Adipocyte (in vitro differentiated cells): ENCODE results near the gene IL3RA.
A peak's percentile ranks its signal among the peaks of the same experiment; 100 is the strongest.
"Not testable (repeated sequence)": the region's sequence is repeated elsewhere in the genome, so short reads cannot be mapped to it uniquely, and the experiment has no call there.

Experiments
- DNase-seq: peaks from one replicate; pipeline ENCODE4 v3.0.0-alpha.2; 2015; ENCODE audit warnings: low read depth
- H3K27me3 ChIP-seq: replicated peaks from 2 replicates; pipeline ENCODE4 v1.7.0; 2013; ENCODE audit warnings: mild to moderate bottlenecking, low read length, moderate library complexity; ENCODE audit not compliant: control insufficient read depth, insufficient read depth
- H3K36me3 ChIP-seq: 2 replicates; pipeline ENCODE4 v1.7.0; 2013; ENCODE audit warnings: low read length, mild to moderate bottlenecking, moderate library complexity; ENCODE audit not compliant: control insufficient read depth, insufficient read depth, severe bottlenecking
- H3K4me1 ChIP-seq: 2 replicates; pipeline ENCODE4 v1.7.0; 2013; ENCODE audit warnings: mild to moderate bottlenecking, low read length, moderate library complexity; ENCODE audit not compliant: control insufficient read depth, insufficient read depth
- H3K4me3 ChIP-seq: 2 replicates; pipeline ENCODE4 v1.7.0; 2013; ENCODE audit warnings: mild to moderate bottlenecking, low read length, moderate library complexity
- H3K9ac ChIP-seq: 2 replicates; pipeline ENCODE4 v1.7.0; 2013; ENCODE audit warnings: mild to moderate bottlenecking, low read length, moderate library complexity
- H3K9me3 ChIP-seq: 2 replicates; pipeline ENCODE4 v1.7.0; 2013; ENCODE audit warnings: mild to moderate bottlenecking, low read length, moderate library complexity; ENCODE audit not compliant: control insufficient read depth

The IL3RA gene

DNA sequence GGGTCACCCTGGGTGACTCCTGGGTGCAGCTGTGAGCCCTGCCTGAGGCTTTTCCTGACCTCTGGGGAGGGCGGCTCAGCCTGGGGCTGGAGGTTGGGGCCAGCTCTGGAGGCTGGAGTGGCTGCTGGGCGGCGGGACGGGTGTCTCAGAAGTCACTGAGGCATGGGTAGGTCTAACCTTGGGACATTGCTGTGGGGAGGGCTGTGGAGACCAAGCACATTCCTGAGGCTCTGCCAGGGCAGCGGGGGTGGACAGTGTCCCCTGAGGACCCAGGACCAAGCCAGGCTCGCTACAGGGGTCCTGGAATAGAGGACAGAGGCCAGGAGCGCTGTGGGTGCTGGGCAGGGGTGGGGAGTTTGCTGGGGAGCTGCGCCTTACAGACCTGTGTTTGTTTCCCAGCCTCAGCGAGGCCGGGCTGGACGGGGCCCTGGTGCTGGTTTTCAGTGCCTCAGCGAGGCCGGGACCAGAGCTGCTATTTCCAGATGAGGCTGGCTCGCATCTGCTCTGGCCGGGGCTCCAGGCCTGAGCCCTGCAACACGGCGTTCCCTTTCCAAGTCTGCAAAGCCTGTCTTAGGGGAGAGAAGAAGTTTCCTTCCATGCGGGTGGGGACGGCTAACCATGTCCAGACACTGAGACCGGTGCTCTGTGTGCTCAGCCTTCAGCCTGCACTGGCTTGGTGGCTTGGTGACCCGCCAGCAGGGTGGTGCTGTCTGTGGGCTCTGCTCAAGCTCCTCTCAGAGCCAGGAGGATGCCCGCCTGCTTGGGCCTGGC is 58.3 kb downstream of the IL3RA start:
- Histone ChIP-seq H3K4me1 (peaks cover 31% of the 10 kb centered on the region), H3K4me3 (peak overlapping the region; percentile 89), H3K36me3 (peaks cover 17% of the 10 kb centered on the region), H3K27me3 (no peaks in the 10 kb centered on the region), H3K9me3 (no peaks in the 10 kb centered on the region), H3K9ac (peak overlapping the region; percentile 94)
- no peak for DNase-seq

DNA sequence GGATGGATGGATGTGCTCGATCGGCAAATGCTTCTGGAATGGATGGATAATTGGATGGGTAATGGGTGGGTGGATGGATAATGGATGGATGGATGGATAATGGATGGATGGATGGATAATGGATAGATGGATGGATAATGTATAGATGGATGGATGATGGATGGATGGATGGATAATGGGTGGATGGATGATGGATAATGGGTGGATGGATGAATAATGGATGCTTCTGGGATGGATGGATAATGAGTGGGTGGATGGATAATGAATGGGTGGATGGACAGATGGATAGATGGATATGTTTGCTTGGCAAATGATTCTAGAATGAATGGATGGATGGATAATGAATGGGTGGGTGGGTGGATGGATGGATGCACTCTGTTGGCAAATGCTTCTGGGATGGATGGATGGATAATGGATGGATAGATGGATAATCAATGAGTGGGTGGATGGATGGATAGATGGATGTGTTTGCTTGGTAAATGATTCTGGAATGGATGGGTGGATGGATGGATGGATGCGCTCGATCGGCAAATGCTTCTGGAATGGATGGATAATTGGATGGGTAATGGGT is 59.1 kb downstream of the IL3RA start:
- Histone ChIP-seq H3K9ac (peak overlapping the region; percentile 94), H3K36me3 (peaks cover 14% of the 10 kb centered on the region), H3K4me1 (peaks cover 22% of the 10 kb centered on the region), H3K4me3 (peak overlapping the region; percentile 89), H3K9me3 (no peaks in the 10 kb centered on the region), H3K27me3 (no peaks in the 10 kb centered on the region)
- DNase-seq, result no peak

DNA sequence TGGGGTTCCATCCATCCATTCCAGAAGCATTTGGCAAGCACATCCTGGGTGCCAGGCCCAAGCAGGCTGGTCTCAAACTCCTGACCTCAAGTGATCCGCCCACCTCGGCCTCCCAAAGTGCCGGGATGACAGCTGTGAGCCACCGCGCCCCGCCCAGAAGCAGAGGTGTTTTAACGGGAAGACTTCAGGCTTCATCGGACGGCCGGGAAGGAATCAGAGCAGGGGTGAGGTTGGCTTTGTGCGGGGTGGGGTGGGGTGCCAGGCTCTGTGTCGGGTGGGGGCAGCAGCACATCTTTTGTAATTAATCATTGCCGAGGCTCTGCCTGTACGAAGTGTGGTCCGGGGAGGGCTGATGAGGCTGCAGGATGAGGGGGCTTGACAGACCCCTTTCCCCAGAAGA is 60.4 kb downstream of the IL3RA start:
- Histone ChIP-seq H3K9me3 (no peaks in the 10 kb centered on the region), H3K4me1 (peaks cover 20% of the 10 kb centered on the region), H3K9ac (no peak overlapping the region), H3K4me3 (no peak overlapping the region), H3K36me3 (peaks cover 12% of the 10 kb centered on the region), H3K27me3 (no peaks in the 10 kb centered on the region)
- no peak for DNase-seq

DNA sequence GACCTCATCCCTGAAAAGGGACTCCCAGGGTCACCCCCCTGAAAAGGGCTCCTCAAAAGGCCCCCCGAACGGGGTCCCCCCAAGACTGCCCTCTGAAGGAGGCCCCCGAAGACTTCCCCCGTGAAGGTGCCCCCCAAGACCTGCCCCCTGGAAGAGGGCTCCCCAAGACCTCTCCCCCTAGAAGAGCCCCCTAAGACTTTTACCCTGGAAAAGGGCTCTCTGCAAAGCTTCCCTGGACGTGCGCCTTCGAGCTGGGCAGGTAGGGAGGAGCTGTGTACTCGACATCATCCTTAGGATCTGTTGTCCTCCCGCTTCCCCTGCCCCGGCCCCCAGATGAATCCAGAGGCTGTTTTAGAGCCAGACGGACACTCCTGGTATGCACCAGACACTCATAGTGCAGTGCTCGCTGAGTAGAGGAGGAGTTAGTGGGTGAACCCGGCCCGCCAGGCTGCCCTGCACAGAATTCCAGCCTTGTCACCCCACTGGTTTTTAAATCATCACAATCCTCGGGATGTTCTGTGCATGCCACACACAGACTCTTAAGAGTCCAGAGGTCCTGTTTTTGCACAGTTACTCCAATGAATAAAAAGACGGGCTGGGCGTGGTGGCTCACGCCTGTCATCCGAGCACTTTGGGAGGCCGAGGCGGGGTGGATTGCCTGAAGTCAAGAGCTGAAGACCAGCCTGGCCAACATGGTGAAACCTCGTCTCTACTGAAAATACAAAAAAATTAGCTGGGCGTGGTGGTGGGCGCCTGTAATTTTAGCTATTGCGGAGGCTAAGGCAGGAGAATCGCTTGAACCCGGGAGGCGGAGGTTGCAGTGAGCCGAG is 61.1 kb downstream of the IL3RA start:
- Histone ChIP-seq H3K27me3 (no peaks in the 10 kb centered on the region), H3K9me3 (no peaks in the 10 kb centered on the region), H3K4me3 (no peak overlapping the region), H3K36me3 (peaks cover 12% of the 10 kb centered on the region), H3K9ac (no peak overlapping the region), H3K4me1 (peaks cover 20% of the 10 kb centered on the region)
- DNase-seq, result no peak

DNA sequence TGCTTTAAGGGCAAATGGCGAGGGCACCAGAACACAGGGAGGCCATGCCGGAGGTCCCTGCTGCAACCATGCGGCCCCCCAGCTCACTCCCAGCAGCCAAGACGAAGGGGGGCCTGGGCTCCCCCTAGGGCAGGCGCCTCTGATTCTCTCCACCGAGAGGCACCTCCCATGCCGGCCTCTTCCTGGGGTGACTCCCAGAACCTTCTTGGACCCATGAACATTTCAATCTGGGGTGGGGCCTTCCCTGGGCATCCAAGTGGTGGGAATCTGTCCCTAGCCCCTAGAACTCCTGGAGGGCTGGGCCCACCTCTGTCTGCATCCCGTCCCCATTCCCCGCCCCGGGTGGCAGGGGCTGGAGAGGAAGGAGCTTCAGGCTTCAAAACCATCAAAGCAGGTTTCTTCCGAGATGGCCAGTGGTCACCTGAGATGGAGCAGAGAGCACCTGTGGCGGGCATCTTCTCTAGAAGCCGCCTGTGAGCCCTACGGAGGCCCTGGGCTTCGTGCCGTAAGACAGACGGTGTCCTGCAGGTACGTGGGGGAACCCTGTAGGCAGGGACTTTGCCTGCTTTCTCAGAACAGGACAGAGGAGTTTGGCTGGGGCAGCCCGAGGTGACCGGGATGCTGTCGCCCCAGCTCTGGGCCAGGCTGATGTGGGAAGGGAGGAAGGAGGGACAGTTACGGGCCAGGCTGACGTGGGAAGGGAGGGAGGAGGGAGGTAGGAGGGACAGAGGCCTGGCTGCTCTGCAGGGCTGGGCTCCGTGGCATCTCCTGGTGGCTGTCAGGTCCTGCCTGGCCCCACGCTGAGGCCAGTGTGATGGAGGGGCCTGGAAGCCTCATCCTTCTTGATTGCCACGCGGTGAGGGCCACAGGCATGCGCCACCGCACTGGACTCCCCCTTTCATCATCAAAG is 62.1 kb downstream of the IL3RA start:
- H3K36me3 ChIP-seq, result peaks cover 21% of the 10 kb centered on the region
- peaks cover 14% of the 10 kb centered on the region for H3K4me1 ChIP-seq
- DNase-seq, result no peak
- no peak overlapping the region for H3K4me3 ChIP-seq
- no peaks in the 10 kb centered on the region for H3K9me3 ChIP-seq
- no peaks in the 10 kb centered on the region for H3K27me3 ChIP-seq
- no peak overlapping the region for H3K9ac ChIP-seq

DNA sequence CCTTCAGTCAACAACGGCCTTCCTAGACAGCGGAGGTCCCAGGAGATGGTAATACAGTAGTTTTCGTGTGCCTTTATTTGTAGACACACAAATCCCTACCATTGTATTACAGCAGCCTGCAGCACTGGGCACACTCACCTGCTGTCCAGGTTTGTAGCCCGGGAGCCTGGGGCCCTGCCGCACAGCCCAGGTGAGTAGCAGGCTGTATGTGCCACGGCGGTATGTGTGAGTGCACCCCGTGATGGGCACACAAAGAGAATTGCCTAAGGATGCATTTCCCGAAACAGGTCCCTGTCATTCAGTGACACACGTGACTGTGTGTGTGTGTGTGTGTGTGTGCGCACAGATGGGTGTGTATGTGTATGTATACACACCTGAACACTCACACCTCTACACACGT is 63.5 kb downstream of the IL3RA start:
- no peak for DNase-seq
- peaks cover under 1% of the 10 kb centered on the region for H3K4me1 ChIP-seq
- no peaks in the 10 kb centered on the region for H3K27me3 ChIP-seq
- H3K4me3 ChIP-seq, result no peak overlapping the region
- no peak overlapping the region for H3K9ac ChIP-seq
- H3K36me3 ChIP-seq, result peaks cover 35% of the 10 kb centered on the region
- no peaks in the 10 kb centered on the region for H3K9me3 ChIP-seq

DNA sequence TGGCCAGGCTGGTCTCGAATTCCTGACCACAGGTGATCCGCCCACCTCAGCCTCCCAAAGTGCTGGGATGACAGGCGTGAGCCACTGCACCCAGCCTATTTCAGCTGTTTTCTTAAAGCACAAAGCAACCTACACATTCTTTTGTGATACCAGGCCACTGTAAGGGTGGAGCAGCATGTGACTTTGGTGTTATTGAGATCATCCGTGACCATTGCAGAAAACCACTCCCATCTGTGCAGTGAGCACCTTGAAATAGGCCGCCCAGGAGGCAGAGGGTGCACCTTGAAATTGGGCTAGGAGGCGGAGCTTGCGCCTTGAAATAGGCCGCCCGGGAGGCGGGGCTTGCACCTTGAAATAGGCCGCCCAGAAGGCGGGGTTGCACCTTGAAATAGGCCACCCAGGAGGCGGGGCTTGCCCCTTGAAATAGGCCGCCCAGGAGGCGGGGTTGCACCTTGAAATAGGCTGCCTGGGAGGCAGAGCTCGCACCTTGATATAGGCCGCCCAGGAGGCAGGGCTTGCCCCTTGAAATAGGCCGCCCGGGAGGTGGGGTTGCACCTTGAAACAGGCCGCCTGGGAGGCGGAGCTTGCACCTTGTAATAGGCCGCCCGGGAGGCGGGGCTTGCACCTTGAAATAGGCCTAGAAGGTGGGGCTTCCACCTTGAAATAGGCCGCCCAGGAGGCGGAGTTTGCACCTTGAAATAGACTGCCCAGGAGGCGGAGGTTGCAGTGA is 64.3 kb downstream of the IL3RA start:
- H3K27me3 ChIP-seq, result no peaks in the 10 kb centered on the region
- H3K9ac ChIP-seq, result no peak overlapping the region
- no peak overlapping the region for H3K4me3 ChIP-seq
- DNase-seq, result no peak
- peaks cover 43% of the 10 kb centered on the region for H3K36me3 ChIP-seq
- no peaks in the 10 kb centered on the region for H3K9me3 ChIP-seq
- no peaks in the 10 kb centered on the region for H3K4me1 ChIP-seq

DNA sequence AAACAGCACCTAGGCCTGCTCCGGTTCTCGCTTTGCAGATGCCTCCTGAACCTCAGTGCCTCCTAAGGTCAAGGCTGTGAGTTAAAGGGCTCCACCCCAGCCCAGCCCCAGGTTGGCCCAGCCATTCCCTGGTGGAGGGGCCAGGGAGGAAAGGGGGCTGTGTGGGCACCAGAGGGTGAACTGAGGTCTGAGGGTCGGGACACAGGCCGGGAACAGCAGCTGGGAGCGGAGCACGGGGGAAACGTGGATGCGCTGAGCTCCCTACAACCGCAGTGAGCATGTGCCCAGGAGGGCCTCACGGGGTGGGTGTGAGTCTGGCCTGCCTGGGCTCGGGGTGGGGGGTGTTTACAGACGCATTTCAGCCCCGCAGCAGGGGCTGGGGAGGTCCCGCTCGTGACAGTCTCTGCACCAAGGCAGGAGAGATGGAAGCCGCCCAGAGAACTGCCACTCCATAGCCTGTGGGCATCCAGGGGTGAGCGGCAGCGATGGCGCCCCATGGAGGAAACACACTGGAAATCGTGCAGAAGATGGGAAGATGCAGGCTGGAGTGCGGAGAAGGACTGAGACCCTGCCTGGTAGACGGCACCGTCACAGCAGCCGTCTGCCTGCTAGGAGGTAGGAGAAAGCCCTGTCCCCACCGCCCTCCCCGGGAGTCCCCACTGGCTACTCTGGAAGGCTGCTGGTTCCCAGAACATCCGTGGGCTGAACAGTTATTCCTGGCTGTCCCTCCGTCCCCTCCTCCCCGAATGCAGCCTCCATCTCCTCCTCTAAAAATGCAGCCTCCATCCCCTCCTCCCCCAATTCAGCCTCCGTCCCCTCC is 65.2 kb downstream of the IL3RA start:
- Histone ChIP-seq H3K9ac (no peak overlapping the region), H3K36me3 (peaks cover 52% of the 10 kb centered on the region), H3K27me3 (no peaks in the 10 kb centered on the region), H3K9me3 (no peaks in the 10 kb centered on the region), H3K4me3 (no peak overlapping the region), H3K4me1 (no peaks in the 10 kb centered on the region)
- no peak for DNase-seq

DNA sequence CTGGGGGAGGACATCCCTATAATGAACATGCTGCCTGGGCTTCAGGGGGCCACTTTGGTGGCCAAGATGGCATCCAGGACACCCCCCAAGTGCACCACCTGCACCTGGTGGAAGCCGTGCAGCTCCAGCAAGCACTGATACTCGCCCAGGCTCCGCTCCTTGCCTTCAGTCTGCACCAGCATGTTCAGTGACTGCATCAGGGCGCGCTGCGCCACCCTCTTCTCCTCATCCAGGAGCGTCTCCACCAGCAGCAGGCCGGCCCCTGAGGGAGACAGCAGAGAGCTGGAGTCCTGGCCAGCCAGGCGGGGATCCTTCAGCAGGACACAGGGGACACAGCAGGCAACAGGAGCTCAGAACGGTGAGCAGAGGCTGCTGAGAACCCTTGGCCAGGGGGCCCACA is 66.6 kb downstream of the IL3RA start:
- Histone ChIP-seq H3K36me3 (peaks cover 63% of the 10 kb centered on the region), H3K4me1 (no peaks in the 10 kb centered on the region)
- no peak for DNase-seq

DNA sequence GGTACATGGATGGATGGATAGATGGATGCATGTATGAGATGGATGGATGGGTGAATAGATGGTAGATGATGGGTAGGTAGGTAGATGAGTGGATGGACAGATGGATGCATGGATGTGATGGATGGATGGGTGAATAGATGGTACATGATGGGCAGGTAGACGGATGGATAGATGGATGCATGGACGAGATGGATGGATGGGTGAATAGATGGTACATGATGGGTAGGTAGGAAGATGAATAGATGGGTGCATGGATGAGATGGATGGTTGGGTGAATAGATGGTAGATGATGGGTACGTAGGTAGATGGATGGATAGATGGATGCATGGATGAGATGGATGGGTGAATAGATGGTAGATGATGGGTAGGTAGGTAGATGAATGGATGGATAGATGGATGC is 67.3 kb downstream of the IL3RA start:
- not testable (repeated sequence) for H3K4me3 ChIP-seq, H3K27me3 ChIP-seq, DNase-seq, H3K4me1 ChIP-seq, H3K9me3 ChIP-seq, H3K9ac ChIP-seq
- H3K36me3 ChIP-seq, result peaks cover 62% of the 10 kb centered on the region

More for the DNA sequence above, 66.6 kb downstream of the IL3RA start:
- Histone ChIP-seq H3K9ac (no peak overlapping the region), H3K4me3 (no peak overlapping the region), H3K27me3 (no peaks in the 10 kb centered on the region), H3K9me3 (no peaks in the 10 kb centered on the region)
